ENCODE data around the gene WDR19. TPM values are rescaled to one million over a fixed set of nuclear protein-coding genes. Genes with fewer than 3 reads are reported as not detected.

Gene WDR19
- total and polyA plus RNA-seq, 2 of the 4 experiments (the other 2 are of a cell fraction), result 16.0 to 22.6 TPM

DNA sequence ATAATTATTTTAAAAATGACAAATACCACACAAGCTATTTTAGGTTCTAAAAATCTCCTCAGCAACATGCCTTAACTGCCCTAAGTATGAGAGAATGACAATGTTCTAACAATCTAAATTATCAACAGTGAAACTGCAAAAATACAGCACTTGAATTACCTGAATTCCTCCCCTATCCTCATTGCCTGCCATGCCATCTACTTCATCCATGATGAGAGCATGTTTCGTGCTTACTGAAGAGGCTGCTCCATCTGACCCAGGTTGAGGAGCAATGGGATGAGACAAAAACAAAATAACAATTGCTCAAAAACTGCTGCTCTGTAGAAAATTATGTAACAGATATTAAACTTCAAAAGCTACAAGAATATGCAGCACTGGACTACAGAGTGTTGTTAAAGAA, 120.6 kb downstream of the WDR19 start:
- no CpG with 5 or more reads among the region's 1 CpG for whole genome bisulfite sequencing, 2 experiments (ENCODE audit: extremely low coverage in 2 of 2, insufficient read length in 1 of 2)
- H3K9ac ChIP-seq (ENCODE audit: low read depth, low read length), result no peak overlapping the region
- H4K5ac ChIP-seq (ENCODE audit: low read depth, low read length), result no peak overlapping the region
- H2BK120ac ChIP-seq (ENCODE audit: low read depth, low read length), result no peak overlapping the region
- H3K9me3 ChIP-seq (ENCODE audit: control insufficient read depth, insufficient read depth, low read length), result no peaks in the 10 kb centered on the region
- H3K18ac ChIP-seq (ENCODE audit: low read depth, low read length), result no peak overlapping the region
- H3K4me3 ChIP-seq (ENCODE audit: insufficient read depth, low read depth, low read length), result no peak overlapping the region
- DNase-seq (no peak), ATAC-seq (ENCODE audit: low read depth) (no peak)
- no peak overlapping the region for H2AK5ac ChIP-seq (ENCODE audit: low read depth, low read length)
- no peak overlapping the region for H3K23ac ChIP-seq (ENCODE audit: low read depth, low read length)
- dilution Hi-C loops (cut with HindIII; ENCODE audit: low sequenced_read_pairs, unreplicated experiment) (no loop called here), in situ Hi-C loops (cut with MboI; ENCODE audit: low sequenced_read_pairs) (no loop called here), intact Hi-C loops (cut with micrococcal nuclease) (no loop called here)
- no peak overlapping the region for H2BK5ac ChIP-seq (ENCODE audit: low read depth, low read length, poor library complexity, severe bottlenecking)
- H3K9me1 ChIP-seq (ENCODE audit: insufficient read depth, low read length), result peaks cover 12% of the 10 kb centered on the region; the same call in 1 of the 2 replicates
- no peaks in the 10 kb centered on the region for H4K20me1 ChIP-seq (ENCODE audit: insufficient read depth, low read length)
- no peak overlapping the region for H3K4me2 ChIP-seq (ENCODE audit: low read depth, low read length)
- no TSS peak for BruUV-seq (replicated peaks)
- no peak overlapping the region for H3K4ac ChIP-seq (ENCODE audit: low read depth, low read length)
- H3K27me3 ChIP-seq (ENCODE audit: control insufficient read depth, insufficient read depth, low read length), result no peaks in the 10 kb centered on the region
- peaks cover 28% of the 10 kb centered on the region for H3K36me3 ChIP-seq (ENCODE audit: control insufficient read depth, insufficient read depth, low read length)
- peaks cover 3 to 16% of the 10 kb centered on the region in 2 experiments; a peak in 3 of 4 replicates for H3K79me1 ChIP-seq (ENCODE audit: low read depth in 1 of 2, low read length in 2 of 2)
- H2AK9ac ChIP-seq (replicated peaks; ENCODE audit: low read depth, low read length, poor library complexity), result no peak overlapping the region
- H4K8ac ChIP-seq (ENCODE audit: low read depth in 2 of 2, low read length in 2 of 2), result no peak overlapping the region
- no peak for TF ChIP-seq FOS (IDR thresholded peaks at IDR 0.05; ENCODE audit: low read depth, low read length)
- no peak for TF ChIP-seq CEBPB (IDR thresholded peaks at IDR 0.05; ENCODE audit: low read depth, low read length)
- TF ChIP-seq NFE2L2 (IDR thresholded peaks at IDR 0.05; ENCODE audit: low read depth, low read length), result no peak
- TF ChIP-seq, protein P1, sequence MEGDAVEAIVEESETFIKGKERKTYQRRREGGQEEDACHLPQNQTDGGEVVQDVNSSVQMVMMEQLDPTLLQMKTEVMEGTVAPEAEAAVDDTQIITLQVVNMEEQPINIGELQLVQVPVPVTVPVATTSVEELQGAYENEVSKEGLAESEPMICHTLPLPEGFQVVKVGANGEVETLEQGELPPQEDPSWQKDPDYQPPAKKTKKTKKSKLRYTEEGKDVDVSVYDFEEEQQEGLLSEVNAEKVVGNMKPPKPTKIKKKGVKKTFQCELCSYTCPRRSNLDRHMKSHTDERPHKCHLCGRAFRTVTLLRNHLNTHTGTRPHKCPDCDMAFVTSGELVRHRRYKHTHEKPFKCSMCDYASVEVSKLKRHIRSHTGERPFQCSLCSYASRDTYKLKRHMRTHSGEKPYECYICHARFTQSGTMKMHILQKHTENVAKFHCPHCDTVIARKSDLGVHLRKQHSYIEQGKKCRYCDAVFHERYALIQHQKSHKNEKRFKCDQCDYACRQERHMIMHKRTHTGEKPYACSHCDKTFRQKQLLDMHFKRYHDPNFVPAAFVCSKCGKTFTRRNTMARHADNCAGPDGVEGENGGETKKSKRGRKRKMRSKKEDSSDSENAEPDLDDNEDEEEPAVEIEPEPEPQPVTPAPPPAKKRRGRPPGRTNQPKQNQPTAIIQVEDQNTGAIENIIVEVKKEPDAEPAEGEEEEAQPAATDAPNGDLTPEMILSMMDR (conservative IDR thresholded peaks at IDR 0.05; ENCODE audit: low read depth, low read length), result no peak
- TF ChIP-seq RCOR1 (IDR thresholded peaks at IDR 0.05; ENCODE audit: insufficient replicate concordance, low read length), result no peak
- no peak for TF ChIP-seq MXI1 (IDR thresholded peaks at IDR 0.05; ENCODE audit: borderline replicate concordance, low read depth, low read length)
- TF ChIP-seq MAZ (IDR thresholded peaks at IDR 0.05; ENCODE audit: borderline replicate concordance, low read depth, low read length), result no peak
- no peak for TF ChIP-seq BHLHE40 (IDR thresholded peaks at IDR 0.05; ENCODE audit: low read depth, low read length)
- TF ChIP-seq SMC3 (IDR thresholded peaks at IDR 0.05; ENCODE audit: low read depth, low read length), result no peak
- TF ChIP-seq RAD21 (IDR thresholded peaks at IDR 0.05; ENCODE audit: low read length), result no peak
- TF ChIP-seq CHD1 (IDR thresholded peaks at IDR 0.05; ENCODE audit: low read depth, low read length), result no peak
- no peak for TF ChIP-seq POLR2A (IDR thresholded peaks at IDR 0.05; ENCODE audit: low read depth, low read length)
- TF ChIP-seq, protein P2, sequence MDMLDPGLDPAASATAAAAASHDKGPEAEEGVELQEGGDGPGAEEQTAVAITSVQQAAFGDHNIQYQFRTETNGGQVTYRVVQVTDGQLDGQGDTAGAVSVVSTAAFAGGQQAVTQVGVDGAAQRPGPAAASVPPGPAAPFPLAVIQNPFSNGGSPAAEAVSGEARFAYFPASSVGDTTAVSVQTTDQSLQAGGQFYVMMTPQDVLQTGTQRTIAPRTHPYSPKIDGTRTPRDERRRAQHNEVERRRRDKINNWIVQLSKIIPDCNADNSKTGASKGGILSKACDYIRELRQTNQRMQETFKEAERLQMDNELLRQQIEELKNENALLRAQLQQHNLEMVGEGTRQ (IDR thresholded peaks at IDR 0.05; ENCODE audit: low read depth, low read length), result no peak
- TF ChIP-seq MAFK (IDR thresholded peaks at IDR 0.05; ENCODE audit: low read depth, low read length), result no peak
- TF ChIP-seq, protein P3, sequence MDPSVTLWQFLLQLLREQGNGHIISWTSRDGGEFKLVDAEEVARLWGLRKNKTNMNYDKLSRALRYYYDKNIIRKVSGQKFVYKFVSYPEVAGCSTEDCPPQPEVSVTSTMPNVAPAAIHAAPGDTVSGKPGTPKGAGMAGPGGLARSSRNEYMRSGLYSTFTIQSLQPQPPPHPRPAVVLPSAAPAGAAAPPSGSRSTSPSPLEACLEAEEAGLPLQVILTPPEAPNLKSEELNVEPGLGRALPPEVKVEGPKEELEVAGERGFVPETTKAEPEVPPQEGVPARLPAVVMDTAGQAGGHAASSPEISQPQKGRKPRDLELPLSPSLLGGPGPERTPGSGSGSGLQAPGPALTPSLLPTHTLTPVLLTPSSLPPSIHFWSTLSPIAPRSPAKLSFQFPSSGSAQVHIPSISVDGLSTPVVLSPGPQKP (IDR thresholded peaks at IDR 0.05; ENCODE audit: borderline replicate concordance, low read depth, low read length), result no peak
- no peak for TF ChIP-seq RFX5 (IDR thresholded peaks at IDR 0.05; ENCODE audit: low read depth, low read length)
- no peak overlapping the region for H2BK20ac ChIP-seq (ENCODE audit: low read depth, low read length)
- H3K27ac ChIP-seq (ENCODE audit: insufficient read depth, low read length), result no peak overlapping the region
- ChIA-PET CTCF (no interaction called here), POLR2A (ENCODE audit: unreplicated experiment) (no interaction called here)
- no peak overlapping the region for H3K14ac ChIP-seq (replicated peaks; ENCODE audit: low read depth, low read length)
- H3K56ac ChIP-seq (ENCODE audit: extremely low read depth, insufficient read depth, low read length), result no peak overlapping the region
- H3K4me1 ChIP-seq (ENCODE audit: control insufficient read depth, insufficient read depth, low read length), result no peaks in the 10 kb centered on the region
- H4K91ac ChIP-seq (ENCODE audit: insufficient read depth, low read depth, low read length), result no peak overlapping the region
- no peak overlapping the region for H2BK15ac ChIP-seq (ENCODE audit: low read depth, low read length)
- no peak overlapping the region for H2AFZ ChIP-seq (replicated peaks; ENCODE audit: low read length, poor library complexity)

Data from IMR-90 (cell line).